ENCODE results near the gene THSD4. TPM values are rescaled to one million over a fixed set of nuclear protein-coding genes. Genes with fewer than 3 reads are reported as not detected.

Gene THSD4
- 66.8 TPM for total RNA-seq

DNA sequence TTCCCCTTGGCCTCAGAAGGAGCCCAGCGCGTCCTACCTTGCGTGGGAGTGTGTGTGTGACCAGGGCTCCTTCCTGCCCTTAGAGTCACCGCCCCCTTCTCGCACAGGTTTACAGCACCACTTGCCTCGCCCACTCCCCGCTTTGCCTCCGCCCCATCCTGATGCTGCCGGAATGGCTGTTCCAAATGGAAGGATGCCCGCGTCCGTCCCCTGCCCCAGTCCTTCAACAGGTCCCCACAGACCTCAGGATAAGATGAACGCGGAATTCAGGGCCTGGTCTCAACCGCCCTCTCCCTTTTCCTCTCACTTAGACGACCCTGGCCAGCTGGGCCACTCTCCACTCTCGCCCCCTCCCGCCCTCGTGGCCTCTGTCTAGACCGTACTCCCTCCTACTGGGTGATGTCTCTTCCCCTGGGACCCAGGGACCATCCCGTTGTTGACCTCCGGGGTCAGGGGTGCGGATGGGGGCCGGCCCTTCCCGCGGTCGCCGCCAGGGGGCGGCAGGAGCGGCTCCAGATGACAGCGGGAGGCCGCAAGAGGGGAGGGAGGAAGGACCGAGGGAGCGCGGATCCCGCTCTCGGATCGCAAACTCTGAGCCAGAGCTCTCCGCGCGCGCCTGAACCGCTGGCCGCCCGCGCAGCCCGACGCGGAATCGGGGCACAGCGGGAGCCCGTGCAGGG is at the start of gene THSD4:
Gene THSD4, plus strand, starts transcription at position 585 of the 680 bp plus-strand sequence.
- peaks cover 26% of the 10 kb centered on the region for H3K4me1 ChIP-seq
- H3K4me3 ChIP-seq, result peak within 1 kb of the TSS; percentile 51 to 76
- TF ChIP-seq POLR2AphosphoS5 (IDR thresholded peaks at IDR 0.05; ENCODE audit: insufficient read depth in 1 of 2, low read depth in 1 of 2) (peak in 1 of 2 donors; percentile 41), POLR2A (IDR thresholded peaks at IDR 0.05) (no peak)
- TF ChIP-seq, protein P1, sequence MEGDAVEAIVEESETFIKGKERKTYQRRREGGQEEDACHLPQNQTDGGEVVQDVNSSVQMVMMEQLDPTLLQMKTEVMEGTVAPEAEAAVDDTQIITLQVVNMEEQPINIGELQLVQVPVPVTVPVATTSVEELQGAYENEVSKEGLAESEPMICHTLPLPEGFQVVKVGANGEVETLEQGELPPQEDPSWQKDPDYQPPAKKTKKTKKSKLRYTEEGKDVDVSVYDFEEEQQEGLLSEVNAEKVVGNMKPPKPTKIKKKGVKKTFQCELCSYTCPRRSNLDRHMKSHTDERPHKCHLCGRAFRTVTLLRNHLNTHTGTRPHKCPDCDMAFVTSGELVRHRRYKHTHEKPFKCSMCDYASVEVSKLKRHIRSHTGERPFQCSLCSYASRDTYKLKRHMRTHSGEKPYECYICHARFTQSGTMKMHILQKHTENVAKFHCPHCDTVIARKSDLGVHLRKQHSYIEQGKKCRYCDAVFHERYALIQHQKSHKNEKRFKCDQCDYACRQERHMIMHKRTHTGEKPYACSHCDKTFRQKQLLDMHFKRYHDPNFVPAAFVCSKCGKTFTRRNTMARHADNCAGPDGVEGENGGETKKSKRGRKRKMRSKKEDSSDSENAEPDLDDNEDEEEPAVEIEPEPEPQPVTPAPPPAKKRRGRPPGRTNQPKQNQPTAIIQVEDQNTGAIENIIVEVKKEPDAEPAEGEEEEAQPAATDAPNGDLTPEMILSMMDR (IDR thresholded peaks at IDR 0.05), result peak; percentile 75 to 95 (median 89)
- no peak for DNase-seq (ENCODE audit: extremely low spot score in 2 of 2)
- intact Hi-C loops (cut with DNase I), result loop anchor here (5.0 kb wide), 1 partner anchor 327 kb away; no protein-coding TSS in a partner anchor
- no peaks in the 10 kb centered on the region for H3K27me3 ChIP-seq
- H3K27ac ChIP-seq, result peak within 1 kb of the TSS; percentile 79
- no peaks in the 10 kb centered on the region for H3K9me3 ChIP-seq
- H3K36me3 ChIP-seq, result no peaks in the 10 kb centered on the region

DNA sequence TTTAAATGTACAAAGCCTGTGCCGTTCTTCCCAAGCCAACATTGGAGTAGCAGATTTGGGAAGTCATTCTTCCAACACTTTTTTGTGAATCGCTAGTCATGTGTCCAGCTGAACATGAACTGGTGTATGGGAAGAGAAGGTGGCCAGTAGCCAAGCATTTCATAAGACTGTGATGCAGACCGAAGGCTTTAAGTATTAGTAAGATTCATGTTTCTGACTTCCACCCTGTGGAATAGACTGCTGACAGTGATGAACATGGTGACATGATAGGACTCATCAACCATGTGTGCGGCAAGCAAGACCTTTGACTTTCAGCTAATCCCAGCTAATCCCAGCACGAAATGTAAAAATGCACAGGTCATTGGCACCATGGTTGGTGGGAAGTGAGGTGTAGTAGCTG is 48.3 kb upstream of the THSD4 start:
- Histone ChIP-seq H3K36me3 (no peaks in the 10 kb centered on the region), H3K27me3 (no peaks in the 10 kb centered on the region), H3K27ac (no peak overlapping the region), H3K4me1 (peaks cover 5% of the 10 kb centered on the region), H3K4me3 (no peak overlapping the region), H3K9me3 (no peaks in the 10 kb centered on the region)
- TF ChIP-seq, protein P1 (IDR thresholded peaks at IDR 0.05), result no peak
- intact Hi-C loops (cut with DNase I), result no loop called here
- DNase-seq (ENCODE audit: extremely low spot score in 2 of 2), result no peak

DNA sequence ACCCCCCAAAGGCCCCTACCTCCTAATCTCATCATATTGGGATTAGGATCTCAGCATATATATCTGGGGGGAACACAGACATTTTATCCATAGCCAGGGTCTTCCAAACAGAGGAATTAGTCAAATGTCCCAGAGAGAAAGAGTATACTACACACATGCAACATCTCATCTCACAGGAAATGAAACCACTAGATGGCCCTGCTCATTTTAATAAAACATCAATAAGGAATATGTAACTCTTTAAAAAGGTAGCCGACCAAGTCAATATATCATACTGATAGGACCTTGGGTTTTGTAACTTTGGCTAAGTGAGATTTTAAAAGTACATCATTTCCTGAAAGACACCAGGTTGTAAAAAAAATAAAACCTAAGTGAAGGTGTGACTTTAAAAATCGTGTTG is 45.6 kb upstream of the THSD4 start:
- intact Hi-C loops (cut with DNase I), result no loop called here
- Histone ChIP-seq H3K9me3 (no peaks in the 10 kb centered on the region), H3K36me3 (no peaks in the 10 kb centered on the region), H3K4me3 (no peak overlapping the region), H3K27ac (no peak overlapping the region), H3K27me3 (no peaks in the 10 kb centered on the region), H3K4me1 (peaks cover 5% of the 10 kb centered on the region)
- TF ChIP-seq, protein P1 (IDR thresholded peaks at IDR 0.05), result no peak
- TF ChIP-seq POLR2A (IDR thresholded peaks at IDR 0.05) (no peak), POLR2AphosphoS5 (IDR thresholded peaks at IDR 0.05; ENCODE audit: insufficient read depth in 1 of 2, low read depth in 1 of 2) (no peak)
- no peak for DNase-seq (ENCODE audit: extremely low spot score in 2 of 2)

DNA sequence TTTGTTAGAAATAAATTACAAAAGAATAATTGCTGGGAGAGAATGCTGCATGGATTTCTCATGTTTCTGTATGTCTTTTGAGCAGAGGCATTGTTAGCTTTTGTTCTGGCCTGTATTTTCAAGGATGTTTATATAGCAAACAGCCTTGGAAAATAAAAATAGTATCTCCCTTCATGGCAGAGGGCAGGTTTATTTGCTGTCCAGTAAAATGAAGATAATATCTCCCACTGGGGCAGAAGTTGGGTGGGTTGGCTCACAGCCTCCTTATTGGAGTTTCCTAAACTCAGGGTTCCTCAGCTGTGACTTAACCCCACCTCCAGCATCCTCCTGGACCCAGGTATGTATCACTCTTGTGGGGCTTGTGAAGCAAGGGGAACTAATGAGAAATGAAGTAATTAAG is 43.7 kb upstream of the THSD4 start:
- Histone ChIP-seq H3K4me1 (peaks cover 5% of the 10 kb centered on the region), H3K27ac (no peak overlapping the region), H3K4me3 (no peak overlapping the region), H3K27me3 (no peaks in the 10 kb centered on the region), H3K36me3 (no peaks in the 10 kb centered on the region), H3K9me3 (no peaks in the 10 kb centered on the region)
- intact Hi-C loops (cut with DNase I), result no loop called here
- TF ChIP-seq, protein P1 (IDR thresholded peaks at IDR 0.05), result no peak
- TF ChIP-seq POLR2A (IDR thresholded peaks at IDR 0.05) (no peak), POLR2AphosphoS5 (IDR thresholded peaks at IDR 0.05; ENCODE audit: insufficient read depth in 1 of 2, low read depth in 1 of 2) (no peak)
- DNase-seq (ENCODE audit: extremely low spot score in 2 of 2), result no peak

DNA sequence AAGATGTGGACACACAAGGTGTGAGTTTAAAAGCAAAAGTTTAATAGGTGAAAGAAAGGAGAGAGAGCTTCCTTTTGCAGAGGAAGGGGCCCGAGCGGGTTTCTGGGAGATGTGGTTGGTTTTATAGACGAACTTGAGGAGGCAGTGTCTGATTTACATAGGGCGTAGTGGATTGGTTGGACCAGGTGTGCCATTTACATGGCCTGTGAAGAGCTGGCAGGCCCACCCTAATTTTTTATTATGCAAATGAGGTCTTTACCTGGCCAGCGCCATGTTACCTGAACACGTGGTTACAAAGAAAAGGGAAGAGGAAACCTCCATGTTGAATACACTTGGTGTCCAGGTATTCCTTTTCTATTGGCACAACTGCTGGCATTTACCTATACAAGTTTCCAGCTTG is 42.8 kb upstream of the THSD4 start:
- H3K27ac ChIP-seq, result no peak overlapping the region
- H3K36me3 ChIP-seq, result no peaks in the 10 kb centered on the region
- no peaks in the 10 kb centered on the region for H3K9me3 ChIP-seq
- TF ChIP-seq, protein P1 (IDR thresholded peaks at IDR 0.05), result no peak
- TF ChIP-seq POLR2A (IDR thresholded peaks at IDR 0.05), result no peak
- TF ChIP-seq POLR2AphosphoS5 (IDR thresholded peaks at IDR 0.05; ENCODE audit: insufficient read depth in 1 of 2, low read depth in 1 of 2), result no peak
- intact Hi-C loops (cut with DNase I), result no loop called here
- H3K27me3 ChIP-seq, result no peaks in the 10 kb centered on the region
- H3K4me1 ChIP-seq, result peaks cover 5% of the 10 kb centered on the region
- no peak for DNase-seq (ENCODE audit: extremely low spot score in 2 of 2)
- H3K4me3 ChIP-seq, result no peak overlapping the region
